Measurements from ENCODE around the gene CALHM5.
"Not testable (repeated sequence)": the region's sequence is repeated elsewhere in the genome, so short reads cannot be mapped to it uniquely, and the experiment has no call there.

CALHM5 gene

DNA sequence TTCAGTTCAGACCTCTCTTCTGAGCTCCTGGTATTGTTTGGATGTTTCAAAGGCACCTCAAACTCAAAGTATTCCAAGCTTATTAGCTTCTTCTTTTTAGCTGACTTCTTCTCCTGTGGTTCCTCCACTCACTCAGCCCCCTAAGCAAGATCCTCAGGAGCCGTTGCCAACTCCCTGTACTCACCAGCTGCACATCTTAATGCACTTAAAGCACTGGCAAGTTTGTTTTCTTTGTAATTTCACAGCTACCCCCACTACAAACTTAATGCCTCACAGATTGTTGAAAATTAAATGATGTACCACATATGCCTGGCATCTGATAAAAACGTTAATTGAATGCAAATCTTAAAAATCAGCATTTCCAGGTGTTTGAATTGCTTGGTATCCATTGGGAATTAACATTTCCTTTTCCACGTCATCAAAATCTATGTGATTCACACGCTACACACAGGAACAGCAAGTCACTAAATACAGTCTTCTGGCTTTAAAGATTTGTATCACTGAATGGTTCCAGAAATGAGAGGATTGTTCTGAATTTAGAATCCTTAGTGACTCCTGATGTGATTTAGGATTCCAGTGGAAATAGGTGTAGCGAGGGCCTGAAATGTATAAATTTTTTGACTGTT lies 25.8 kb upstream of the CALHM5 start:
- H3K4me3 ChIP-seq (ENCODE audit: control insufficient read depth in 1 of 7, extremely low read depth in 1 of 7, insufficient read depth in 4 of 7, low read depth in 2 of 7, low read length in 6 of 7), result no peak overlapping the region
- H3K27me3 ChIP-seq (replicated peaks in 2 of 5; ENCODE audit: control insufficient read depth in 4 of 5, insufficient read depth in 5 of 5, low read length in 4 of 5), result no peaks in the 10 kb centered on the region
- no peak for DNase-seq
- H3K9me3 ChIP-seq (ENCODE audit: control extremely low read depth in 1 of 5, control insufficient read depth in 4 of 5, insufficient read depth in 2 of 5, low read depth in 1 of 5, low read length in 4 of 5), result peaks cover 0 to 1% (median 0%) of the 10 kb centered on the region in 5 experiments
- H3K27ac ChIP-seq (ENCODE audit: insufficient read depth in 1 of 2, low read depth in 1 of 2, low read length in 2 of 2, poor library complexity in 1 of 2, severe bottlenecking in 2 of 2), result no peak overlapping the region
- no peaks in the 10 kb centered on the region for H3K36me3 ChIP-seq (ENCODE audit: control insufficient read depth in 4 of 4, insufficient read depth in 4 of 4, low read length in 3 of 4)
- CTCF ChIA-PET, result interaction anchor here (0.6 kb wide), 1 partner anchor 255 kb away, joined by 3 read pairs; no protein-coding TSS in a partner anchor
- no peaks in the 10 kb centered on the region for H3K4me1 ChIP-seq (ENCODE audit: control extremely low read depth in 1 of 4, control insufficient read depth in 4 of 4, insufficient read depth in 4 of 4, low read length in 3 of 4)
- POLR2A ChIA-PET, result interaction anchor here (0.5 to 0.6 kb wide), 2 partner anchors 47 to 109 kb away, joined by 3 read pairs; no protein-coding TSS in a partner anchor
- 75% methylated on average over 2 of the region's 5 CpGs for WGBS (ENCODE audit: insufficient coverage)

DNA sequence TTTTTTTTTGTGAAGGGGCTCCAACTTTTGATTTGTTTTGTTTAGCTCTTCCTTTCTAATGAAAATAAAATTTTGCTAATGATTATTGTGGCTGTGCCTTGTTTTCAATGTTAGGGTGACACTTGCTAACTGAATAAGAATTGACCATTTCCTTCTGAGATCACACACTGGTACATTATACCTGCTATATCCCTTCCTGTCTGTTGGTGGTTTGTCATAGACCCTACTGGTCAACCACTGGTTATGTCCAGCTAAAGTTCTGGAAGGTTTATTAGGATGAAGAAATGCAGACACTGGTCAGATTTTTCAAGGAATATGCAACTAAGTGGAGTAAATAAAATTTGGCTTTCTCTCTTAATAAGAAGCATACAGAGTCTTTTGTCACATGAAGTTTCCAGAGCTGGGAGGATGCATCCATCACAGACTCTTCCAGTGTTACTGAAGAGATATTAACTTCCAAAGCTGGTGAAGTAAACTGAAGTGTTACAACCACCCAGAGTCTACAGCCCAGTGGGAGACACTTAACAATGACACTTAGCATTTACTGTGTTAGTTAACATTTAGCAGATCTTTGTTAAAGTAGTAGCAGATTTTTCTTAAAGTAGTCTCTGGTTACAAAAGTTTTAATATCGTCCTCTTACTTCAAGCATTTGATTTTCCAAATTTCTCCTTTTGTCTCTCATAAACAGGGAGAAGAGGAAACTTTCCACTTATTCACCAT lies 19.7 kb upstream of the CALHM5 start:
- Histone ChIP-seq H3K9me3 (ENCODE audit: control extremely low read depth in 1 of 5, control insufficient read depth in 4 of 5, insufficient read depth in 2 of 5, low read depth in 1 of 5, low read length in 4 of 5) (peaks cover 0 to 9% (median 0%) of the 10 kb centered on the region in 5 experiments), H3K36me3 (ENCODE audit: control insufficient read depth in 4 of 4, insufficient read depth in 4 of 4, low read length in 3 of 4) (no peaks in the 10 kb centered on the region), H3K27me3 (replicated peaks in 2 of 5; ENCODE audit: control insufficient read depth in 4 of 5, insufficient read depth in 5 of 5, low read length in 4 of 5) (no peaks in the 10 kb centered on the region), H3K4me3 (ENCODE audit: control insufficient read depth in 1 of 7, extremely low read depth in 1 of 7, insufficient read depth in 4 of 7, low read depth in 2 of 7, low read length in 6 of 7) (no peak overlapping the region), H3K27ac (ENCODE audit: insufficient read depth in 1 of 2, low read depth in 1 of 2, low read length in 2 of 2, poor library complexity in 1 of 2, severe bottlenecking in 2 of 2) (peak overlapping the region; percentile 10 to 65), H3K4me1 (ENCODE audit: control extremely low read depth in 1 of 4, control insufficient read depth in 4 of 4, insufficient read depth in 4 of 4, low read length in 3 of 4) (peaks cover 0 to 3% (median 0%) of the 10 kb centered on the region in 4 experiments)
- ChIA-PET POLR2A (no interaction called here), CTCF (interaction anchor here (0.6 to 1.4 kb wide), 5 partner anchors 12 to 41 kb away, joined by 3 to 5 read pairs (median 4); partner anchors contain the start of gene CALHM5)
- DNase-seq, result no peak
- WGBS (ENCODE audit: insufficient coverage), result 80% methylated on average over 1 of the region's 1 CpG

- H3K27ac ChIP-seq (ENCODE audit: insufficient read depth in 1 of 2, low read depth in 1 of 2, low read length in 2 of 2, poor library complexity in 1 of 2, severe bottlenecking in 2 of 2), result peak overlapping the region in 1 of 2 experiments; percentile 65
- POLR2A ChIA-PET, result no interaction called here
- peaks cover 0 to 9% (median 0%) of the 10 kb centered on the region in 5 experiments for H3K9me3 ChIP-seq (ENCODE audit: control extremely low read depth in 1 of 5, control insufficient read depth in 4 of 5, insufficient read depth in 2 of 5, low read depth in 1 of 5, low read length in 4 of 5)
- H3K36me3 ChIP-seq (ENCODE audit: control insufficient read depth in 4 of 4, insufficient read depth in 4 of 4, low read length in 3 of 4), result no peaks in the 10 kb centered on the region
- peaks cover 0 to 3% (median 0%) of the 10 kb centered on the region in 4 experiments for H3K4me1 ChIP-seq (ENCODE audit: control extremely low read depth in 1 of 4, control insufficient read depth in 4 of 4, insufficient read depth in 4 of 4, low read length in 3 of 4)
- CTCF ChIA-PET, result interaction anchor here (1.0 to 1.4 kb wide), 4 partner anchors 12 to 25 kb away, joined by 3 to 5 read pairs (median 4); partner anchors contain the start of gene CALHM5
- DNase-seq, result peak; percentile 43 to 88 (median 70)
- WGBS (ENCODE audit: insufficient coverage), result 75% methylated on average over 2 of the region's 6 CpGs
- no peaks in the 10 kb centered on the region for H3K27me3 ChIP-seq (replicated peaks in 2 of 5; ENCODE audit: control insufficient read depth in 4 of 5, insufficient read depth in 5 of 5, low read length in 4 of 5)
- no peak overlapping the region for H3K4me3 ChIP-seq (ENCODE audit: control insufficient read depth in 1 of 7, extremely low read depth in 1 of 7, insufficient read depth in 4 of 7, low read depth in 2 of 7, low read length in 6 of 7)
Measured at GRCh38 chr6:116492331-116493067, 18.9 kb upstream of the CALHM5 start.

DNA sequence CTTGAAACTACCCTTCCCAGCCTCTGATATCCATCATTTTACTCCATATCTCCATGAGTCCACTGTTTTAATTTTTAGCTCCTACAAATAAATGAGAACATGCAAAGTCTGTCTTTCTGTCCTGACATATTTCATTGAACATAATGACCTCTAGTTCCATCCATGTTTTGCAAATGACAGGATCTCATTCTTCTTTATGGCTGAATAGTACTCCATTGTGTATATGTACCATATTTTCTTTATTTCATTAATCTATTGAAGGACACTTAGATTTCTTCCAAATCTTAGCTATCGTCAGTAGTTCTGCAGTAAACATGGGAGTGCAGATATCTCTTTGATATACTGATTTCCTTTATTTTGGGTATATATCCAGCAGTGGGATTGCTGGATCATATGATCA lies 16.3 kb upstream of the CALHM5 start:
- H3K4me1 ChIP-seq (ENCODE audit: control extremely low read depth in 1 of 4, control insufficient read depth in 4 of 4, insufficient read depth in 4 of 4, low read length in 3 of 4); POLR2A ChIA-PET; H3K36me3 ChIP-seq (ENCODE audit: control insufficient read depth in 4 of 4, insufficient read depth in 4 of 4, low read length in 3 of 4); H3K9me3 ChIP-seq (ENCODE audit: control extremely low read depth in 1 of 5, control insufficient read depth in 4 of 5, insufficient read depth in 2 of 5, low read depth in 1 of 5, low read length in 4 of 5); CTCF ChIA-PET; H3K27me3 ChIP-seq (replicated peaks in 2 of 5; ENCODE audit: control insufficient read depth in 4 of 5, insufficient read depth in 5 of 5, low read length in 4 of 5); DNase-seq; H3K27ac ChIP-seq (ENCODE audit: insufficient read depth in 1 of 2, low read depth in 1 of 2, low read length in 2 of 2, poor library complexity in 1 of 2, severe bottlenecking in 2 of 2); H3K4me3 ChIP-seq (ENCODE audit: control insufficient read depth in 1 of 7, extremely low read depth in 1 of 7, insufficient read depth in 4 of 7, low read depth in 2 of 7, low read length in 6 of 7): not testable (repeated sequence)
- WGBS (ENCODE audit: insufficient coverage), result no CpG with 5 or more reads among the region's 1 CpG

DNA sequence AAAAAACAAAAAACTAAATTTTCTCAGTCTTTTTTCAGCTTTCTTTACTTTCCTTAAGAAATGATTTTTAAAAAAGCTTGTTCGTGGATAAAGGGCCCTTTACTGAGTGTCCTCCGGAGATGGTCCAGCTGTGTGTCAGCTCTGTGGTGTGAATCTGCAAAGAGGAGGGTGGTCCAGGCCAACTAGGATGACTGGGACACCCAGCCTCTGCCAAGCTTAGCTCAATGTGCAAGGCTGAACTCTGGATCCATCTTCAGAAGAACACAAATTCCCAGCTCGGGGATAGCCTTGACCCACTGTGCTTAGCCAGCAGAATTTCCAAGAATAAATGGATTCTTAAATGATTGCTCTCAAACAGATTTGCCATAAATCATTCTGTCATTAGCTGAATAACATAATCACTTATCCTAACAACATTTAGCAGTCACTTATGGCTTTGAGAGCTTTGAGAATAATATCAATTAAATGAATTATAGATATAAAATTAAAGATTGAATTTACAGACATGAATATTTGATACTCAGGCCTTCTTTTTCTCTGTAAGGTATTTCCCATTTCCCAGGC lies 14.2 kb upstream of the CALHM5 start:
- Histone ChIP-seq H3K27ac (ENCODE audit: insufficient read depth in 1 of 2, low read depth in 1 of 2, low read length in 2 of 2, poor library complexity in 1 of 2, severe bottlenecking in 2 of 2) (no peak overlapping the region), H3K36me3 (ENCODE audit: control insufficient read depth in 4 of 4, insufficient read depth in 4 of 4, low read length in 3 of 4) (no peaks in the 10 kb centered on the region), H3K27me3 (replicated peaks in 2 of 5; ENCODE audit: control insufficient read depth in 4 of 5, insufficient read depth in 5 of 5, low read length in 4 of 5) (no peaks in the 10 kb centered on the region), H3K4me1 (ENCODE audit: control extremely low read depth in 1 of 4, control insufficient read depth in 4 of 4, insufficient read depth in 4 of 4, low read length in 3 of 4) (peaks cover 0 to 3% (median 0%) of the 10 kb centered on the region in 4 experiments), H3K9me3 (ENCODE audit: control extremely low read depth in 1 of 5, control insufficient read depth in 4 of 5, insufficient read depth in 2 of 5, low read depth in 1 of 5, low read length in 4 of 5) (peaks cover 0 to 2% (median 0%) of the 10 kb centered on the region in 5 experiments), H3K4me3 (ENCODE audit: control insufficient read depth in 1 of 7, extremely low read depth in 1 of 7, insufficient read depth in 4 of 7, low read depth in 2 of 7, low read length in 6 of 7) (no peak overlapping the region)
- no peak for DNase-seq
- ChIA-PET POLR2A (no interaction called here), CTCF (interaction anchor here (0.7 to 1.6 kb wide), 3 partner anchors 15 to 37 kb away, joined by 3 to 4 read pairs (median 3); no protein-coding TSS in a partner anchor)
- 100% methylated on average over 2 of the region's 3 CpGs for WGBS (ENCODE audit: insufficient coverage)

DNA sequence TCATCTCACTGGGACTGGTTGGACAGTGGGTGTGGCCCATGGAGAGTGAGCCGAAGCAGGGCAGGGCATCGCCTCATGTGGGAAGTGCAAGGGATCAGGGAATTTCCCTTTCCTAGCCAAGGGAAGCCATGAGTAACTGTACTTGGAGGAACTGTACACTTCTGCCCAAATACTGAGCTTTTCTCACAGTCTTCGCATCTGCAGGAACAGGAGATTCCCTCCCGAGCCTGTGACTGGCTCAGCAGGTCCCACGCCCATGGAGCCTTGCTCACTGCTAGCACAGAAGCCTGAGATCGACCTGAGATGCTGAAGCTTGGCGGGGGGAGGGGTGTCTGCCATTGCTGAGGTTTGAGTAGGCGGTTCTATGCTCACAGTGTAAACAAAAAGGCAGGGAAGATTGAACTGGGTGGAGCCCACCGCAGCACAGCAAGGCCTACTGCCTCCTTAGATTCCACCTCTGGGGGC lies 10.4 kb upstream of the CALHM5 start:
- Histone ChIP-seq H3K36me3 (ENCODE audit: control insufficient read depth in 4 of 4, insufficient read depth in 4 of 4, low read length in 3 of 4) (no peaks in the 10 kb centered on the region), H3K4me3 (ENCODE audit: control insufficient read depth in 1 of 7, extremely low read depth in 1 of 7, insufficient read depth in 4 of 7, low read depth in 2 of 7, low read length in 6 of 7) (no peak overlapping the region), H3K4me1 (ENCODE audit: control extremely low read depth in 1 of 4, control insufficient read depth in 4 of 4, insufficient read depth in 4 of 4, low read length in 3 of 4) (no peaks in the 10 kb centered on the region), H3K27ac (ENCODE audit: insufficient read depth in 1 of 2, low read depth in 1 of 2, low read length in 2 of 2, poor library complexity in 1 of 2, severe bottlenecking in 2 of 2) (no peak overlapping the region), H3K27me3 (replicated peaks in 2 of 5; ENCODE audit: control insufficient read depth in 4 of 5, insufficient read depth in 5 of 5, low read length in 4 of 5) (no peaks in the 10 kb centered on the region), H3K9me3 (ENCODE audit: control extremely low read depth in 1 of 5, control insufficient read depth in 4 of 5, insufficient read depth in 2 of 5, low read depth in 1 of 5, low read length in 4 of 5) (peaks cover 0 to 2% (median 0%) of the 10 kb centered on the region in 5 experiments)
- POLR2A ChIA-PET, result no interaction called here
- WGBS (ENCODE audit: insufficient coverage), result 92% methylated on average over 9 of the region's 9 CpGs
- DNase-seq, result no peak
- CTCF ChIA-PET, result interaction anchor here (0.9 to 2.2 kb wide), 3 partner anchors 14 to 60 kb away, joined by 3 to 9 read pairs (median 4); no protein-coding TSS in a partner anchor
